ENCODE measurements around the gene KIAA1614.

- TF ChIP-seq CTCF (IDR thresholded peaks at IDR 0.05; ENCODE audit: low read depth, low read length): no peak
- no peak for TF ChIP-seq POLR2A (IDR thresholded peaks at IDR 0.05; ENCODE audit: extremely low read depth, insufficient read length)
- TF ChIP-seq, protein P1, sequence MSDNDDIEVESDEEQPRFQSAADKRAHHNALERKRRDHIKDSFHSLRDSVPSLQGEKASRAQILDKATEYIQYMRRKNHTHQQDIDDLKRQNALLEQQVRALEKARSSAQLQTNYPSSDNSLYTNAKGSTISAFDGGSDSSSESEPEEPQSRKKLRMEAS (IDR thresholded peaks at IDR 0.05; ENCODE audit: low read depth, low read length): no peak
Observed at GRCh38 chr1:180911640-180912191, 981 bp upstream of the KIAA1614 start.

All from NB4 (cell line).